ENCODE data around the gene UBE2G1. TPM values are rescaled to one million over a fixed set of nuclear protein-coding genes. Genes with fewer than 3 reads are reported as not detected.

Gene UBE2G1
- total and polyA plus RNA-seq, 10 of the 15 experiments (the other 5 are each of a cell fraction or from before 2014, with no cell fraction given): 24.4 to 139 (median 77.4) TPM

DNA sequence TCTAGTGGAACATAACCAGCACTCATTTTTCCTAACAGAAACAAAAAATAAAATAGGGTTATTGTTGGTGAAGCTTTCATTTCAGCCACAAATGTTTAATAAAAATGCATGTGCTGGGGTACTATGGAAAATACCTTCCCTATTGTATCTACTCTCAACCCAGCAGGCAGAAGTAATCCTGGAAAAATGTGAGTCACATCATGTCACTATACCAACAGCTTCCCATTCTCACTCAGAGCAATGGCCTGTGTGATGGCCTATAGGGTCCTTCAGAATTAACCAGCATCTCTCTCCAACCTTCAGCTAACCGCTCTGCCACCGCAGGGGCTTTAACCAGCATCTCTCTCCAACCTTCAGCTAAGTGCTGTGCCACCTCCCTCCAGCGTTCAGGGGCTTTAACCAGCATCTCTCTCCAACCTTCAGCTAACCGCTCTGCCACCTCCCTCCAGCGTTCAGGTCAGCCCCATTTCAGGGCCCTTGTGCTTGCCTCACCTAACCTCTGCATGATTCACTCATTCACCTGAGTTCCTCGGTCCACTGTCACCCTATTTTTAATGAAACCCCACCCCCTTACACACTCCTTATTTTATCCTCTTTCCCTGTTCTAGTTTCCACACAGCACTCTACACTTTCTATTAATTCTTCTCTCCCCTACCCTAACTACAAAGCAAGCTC lies 34.0 kb downstream of the UBE2G1 start:
- Histone ChIP-seq H3K9me3 (replicated peaks; ENCODE audit: control insufficient read depth, insufficient read depth, low read length) (no peaks in the 10 kb centered on the region; the same call in 2 of the 3 replicates), H2AFZ (ENCODE audit: control insufficient read depth, low read depth, low read length) (no peak overlapping the region), H3K4me1 (ENCODE audit: control insufficient read depth, insufficient read depth, low read length) (peaks cover 33% of the 10 kb centered on the region), H3K4me2 (ENCODE audit: control insufficient read depth, insufficient read depth) (0 out of 2 replicates have a peak overlapping the region, but pooled peaks have one; percentile 1), H3K36me3 (ENCODE audit: control insufficient read depth in 2 of 2, insufficient read depth in 2 of 2, low read length in 1 of 2) (peaks cover 0 to 13% of the 10 kb centered on the region in 2 experiments; a peak in 3 of 4 replicates), H3K27ac (ENCODE audit: control insufficient read depth, insufficient read depth) (no peak overlapping the region; the same call in 1 of the 2 replicates), H3K27me3 (replicated peaks in 1 of 2; ENCODE audit: control insufficient read depth in 2 of 2, insufficient read depth in 2 of 2, low read length in 1 of 2) (no peaks in the 10 kb centered on the region), H3K9ac (ENCODE audit: control insufficient read depth, insufficient read depth, low read length) (no peak overlapping the region), H4K20me1 (ENCODE audit: control insufficient read depth, insufficient read depth) (no peaks in the 10 kb centered on the region; the same call in 1 of the 2 replicates), H3K4me3 (no peak overlapping the region), H3K79me2 (ENCODE audit: control insufficient read depth, insufficient read depth, low read length) (peaks cover 90% of the 10 kb centered on the region)
- intact Hi-C loops (cut with micrococcal nuclease; ENCODE audit: unreplicated experiment): no loop called here
- ChIA-PET POLR2A (interaction anchor here (1.3 to 2.0 kb wide), 2 partner anchors 12 to 18 kb away, joined by 3 to 7 read pairs; no protein-coding TSS in a partner anchor), CTCF (interaction anchor here (0.5 to 1.3 kb wide), 4 partner anchors 9 to 117 kb away, joined by 3 to 6 read pairs (median 4); no protein-coding TSS in a partner anchor), SMC1A (ENCODE audit: uncharacterized antibody, unreplicated experiment) (interaction anchor here (0.6 to 2.4 kb wide), 10 partner anchors 9 to 117 kb away, joined by 3 to 6 read pairs (median 4); no protein-coding TSS in a partner anchor), RAD21 (ENCODE audit: unreplicated experiment) (no interaction called here)
- FAIRE-seq (no peak), ATAC-seq (peak; percentile 33; the same call in 2 of the 3 replicates), DNase-seq (ENCODE audit: low read depth, low spot score) (no peak)
- WGBS (ENCODE audit: insufficient coverage, insufficient replicate concordance, low lambda C conversion rate, missing lambda C conversion rate): 70% methylated on average over 6 of the region's 6 CpGs
- in situ Hi-C loops (cut with MboI): no loop called here
- BruUV-seq (replicated peaks): TSS peak; percentile 42
- no peak for TF ChIP-seq CEBPB (IDR thresholded peaks at IDR 0.05; ENCODE audit: borderline replicate concordance in 1 of 2, low read depth in 2 of 2, low read length in 2 of 2)
- no peak for TF ChIP-seq CHD1 (IDR thresholded peaks at IDR 0.05; ENCODE audit: low read depth, low read length)
- no peak for TF ChIP-seq RBBP5 (conservative IDR thresholded peaks at IDR 0.05)
- TF ChIP-seq, protein P1, sequence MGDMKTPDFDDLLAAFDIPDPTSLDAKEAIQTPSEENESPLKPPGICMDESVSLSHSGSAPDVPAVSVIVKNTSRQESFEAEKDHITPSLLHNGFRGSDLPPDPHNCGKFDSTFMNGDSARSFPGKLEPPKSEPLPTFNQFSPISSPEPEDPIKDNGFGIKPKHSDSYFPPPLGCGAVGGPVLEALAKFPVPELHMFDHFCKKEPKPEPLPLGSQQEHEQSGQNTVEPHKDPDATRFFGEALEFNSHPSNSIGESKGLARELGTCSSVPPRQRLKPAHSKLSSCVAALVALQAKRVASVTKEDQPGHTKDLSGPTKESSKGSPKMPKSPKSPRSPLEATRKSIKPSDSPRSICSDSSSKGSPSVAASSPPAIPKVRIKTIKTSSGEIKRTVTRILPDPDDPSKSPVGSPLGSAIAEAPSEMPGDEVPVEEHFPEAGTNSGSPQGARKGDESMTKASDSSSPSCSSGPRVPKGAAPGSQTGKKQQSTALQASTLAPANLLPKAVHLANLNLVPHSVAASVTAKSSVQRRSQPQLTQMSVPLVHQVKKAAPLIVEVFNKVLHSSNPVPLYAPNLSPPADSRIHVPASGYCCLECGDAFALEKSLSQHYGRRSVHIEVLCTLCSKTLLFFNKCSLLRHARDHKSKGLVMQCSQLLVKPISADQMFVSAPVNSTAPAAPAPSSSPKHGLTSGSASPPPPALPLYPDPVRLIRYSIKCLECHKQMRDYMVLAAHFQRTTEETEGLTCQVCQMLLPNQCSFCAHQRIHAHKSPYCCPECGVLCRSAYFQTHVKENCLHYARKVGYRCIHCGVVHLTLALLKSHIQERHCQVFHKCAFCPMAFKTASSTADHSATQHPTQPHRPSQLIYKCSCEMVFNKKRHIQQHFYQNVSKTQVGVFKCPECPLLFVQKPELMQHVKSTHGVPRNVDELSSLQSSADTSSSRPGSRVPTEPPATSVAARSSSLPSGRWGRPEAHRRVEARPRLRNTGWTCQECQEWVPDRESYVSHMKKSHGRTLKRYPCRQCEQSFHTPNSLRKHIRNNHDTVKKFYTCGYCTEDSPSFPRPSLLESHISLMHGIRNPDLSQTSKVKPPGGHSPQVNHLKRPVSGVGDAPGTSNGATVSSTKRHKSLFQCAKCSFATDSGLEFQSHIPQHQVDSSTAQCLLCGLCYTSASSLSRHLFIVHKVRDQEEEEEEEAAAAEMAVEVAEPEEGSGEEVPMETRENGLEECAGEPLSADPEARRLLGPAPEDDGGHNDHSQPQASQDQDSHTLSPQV (IDR thresholded peaks at IDR 0.05): no peak
- TF ChIP-seq, protein P2, sequence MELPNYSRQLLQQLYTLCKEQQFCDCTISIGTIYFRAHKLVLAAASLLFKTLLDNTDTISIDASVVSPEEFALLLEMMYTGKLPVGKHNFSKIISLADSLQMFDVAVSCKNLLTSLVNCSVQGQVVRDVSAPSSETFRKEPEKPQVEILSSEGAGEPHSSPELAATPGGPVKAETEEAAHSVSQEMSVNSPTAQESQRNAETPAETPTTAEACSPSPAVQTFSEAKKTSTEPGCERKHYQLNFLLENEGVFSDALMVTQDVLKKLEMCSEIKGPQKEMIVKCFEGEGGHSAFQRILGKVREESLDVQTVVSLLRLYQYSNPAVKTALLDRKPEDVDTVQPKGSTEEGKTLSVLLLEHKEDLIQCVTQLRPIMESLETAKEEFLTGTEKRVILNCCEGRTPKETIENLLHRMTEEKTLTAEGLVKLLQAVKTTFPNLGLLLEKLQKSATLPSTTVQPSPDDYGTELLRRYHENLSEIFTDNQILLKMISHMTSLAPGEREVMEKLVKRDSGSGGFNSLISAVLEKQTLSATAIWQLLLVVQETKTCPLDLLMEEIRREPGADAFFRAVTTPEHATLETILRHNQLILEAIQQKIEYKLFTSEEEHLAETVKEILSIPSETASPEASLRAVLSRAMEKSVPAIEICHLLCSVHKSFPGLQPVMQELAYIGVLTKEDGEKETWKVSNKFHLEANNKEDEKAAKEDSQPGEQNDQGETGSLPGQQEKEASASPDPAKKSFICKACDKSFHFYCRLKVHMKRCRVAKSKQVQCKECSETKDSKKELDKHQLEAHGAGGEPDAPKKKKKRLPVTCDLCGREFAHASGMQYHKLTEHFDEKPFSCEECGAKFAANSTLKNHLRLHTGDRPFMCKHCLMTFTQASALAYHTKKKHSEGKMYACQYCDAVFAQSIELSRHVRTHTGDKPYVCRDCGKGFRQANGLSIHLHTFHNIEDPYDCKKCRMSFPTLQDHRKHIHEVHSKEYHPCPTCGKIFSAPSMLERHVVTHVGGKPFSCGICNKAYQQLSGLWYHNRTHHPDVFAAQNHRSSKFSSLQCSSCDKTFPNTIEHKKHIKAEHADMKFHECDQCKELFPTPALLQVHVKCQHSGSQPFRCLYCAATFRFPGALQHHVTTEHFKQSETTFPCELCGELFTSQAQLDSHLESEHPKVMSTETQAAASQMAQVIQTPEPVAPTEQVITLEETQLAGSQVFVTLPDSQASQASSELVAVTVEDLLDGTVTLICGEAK (IDR thresholded peaks at IDR 0.05; ENCODE audit: borderline replicate concordance): no peak
- no peak for TF ChIP-seq SIX5 (IDR thresholded peaks at IDR 0.05; ENCODE audit: low read depth, low read length, severe bottlenecking)
- TF ChIP-seq, protein P3, sequence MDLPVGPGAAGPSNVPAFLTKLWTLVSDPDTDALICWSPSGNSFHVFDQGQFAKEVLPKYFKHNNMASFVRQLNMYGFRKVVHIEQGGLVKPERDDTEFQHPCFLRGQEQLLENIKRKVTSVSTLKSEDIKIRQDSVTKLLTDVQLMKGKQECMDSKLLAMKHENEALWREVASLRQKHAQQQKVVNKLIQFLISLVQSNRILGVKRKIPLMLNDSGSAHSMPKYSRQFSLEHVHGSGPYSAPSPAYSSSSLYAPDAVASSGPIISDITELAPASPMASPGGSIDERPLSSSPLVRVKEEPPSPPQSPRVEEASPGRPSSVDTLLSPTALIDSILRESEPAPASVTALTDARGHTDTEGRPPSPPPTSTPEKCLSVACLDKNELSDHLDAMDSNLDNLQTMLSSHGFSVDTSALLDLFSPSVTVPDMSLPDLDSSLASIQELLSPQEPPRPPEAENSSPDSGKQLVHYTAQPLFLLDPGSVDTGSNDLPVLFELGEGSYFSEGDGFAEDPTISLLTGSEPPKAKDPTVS (IDR thresholded peaks at IDR 0.05; ENCODE audit: low read depth, low read length): no peak
- no peak for TF ChIP-seq KAT2A (conservative IDR thresholded peaks at IDR 0.05; ENCODE audit: control insufficient read depth, low read depth, low read length)
- TF ChIP-seq SIN3A (IDR thresholded peaks at IDR 0.05; ENCODE audit: low read depth, low read length): no peak
- TF ChIP-seq, protein P4, sequence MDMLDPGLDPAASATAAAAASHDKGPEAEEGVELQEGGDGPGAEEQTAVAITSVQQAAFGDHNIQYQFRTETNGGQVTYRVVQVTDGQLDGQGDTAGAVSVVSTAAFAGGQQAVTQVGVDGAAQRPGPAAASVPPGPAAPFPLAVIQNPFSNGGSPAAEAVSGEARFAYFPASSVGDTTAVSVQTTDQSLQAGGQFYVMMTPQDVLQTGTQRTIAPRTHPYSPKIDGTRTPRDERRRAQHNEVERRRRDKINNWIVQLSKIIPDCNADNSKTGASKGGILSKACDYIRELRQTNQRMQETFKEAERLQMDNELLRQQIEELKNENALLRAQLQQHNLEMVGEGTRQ (IDR thresholded peaks at IDR 0.05; ENCODE audit: borderline replicate concordance, low read depth, low read length): no peak
- no peak for TF ChIP-seq CBX5 (IDR thresholded peaks at IDR 0.05; ENCODE audit: low read depth)
- TF ChIP-seq ZNF622 (IDR thresholded peaks at IDR 0.05): no peak
